UCSD-AML1 (cell line): ENCODE data around the gene IKBKE.
"Not testable (repeated sequence)": the region's sequence is repeated elsewhere in the genome, so short reads cannot be mapped to it uniquely, and the experiment has no call there.

Source experiments
- DNase-seq: peaks from one replicate; lab custom pipeline; 2025; ENCODE audit not compliant: unreplicated experiment; lab: John Stamatoyannopoulos, UW

The IKBKE gene

DNA sequence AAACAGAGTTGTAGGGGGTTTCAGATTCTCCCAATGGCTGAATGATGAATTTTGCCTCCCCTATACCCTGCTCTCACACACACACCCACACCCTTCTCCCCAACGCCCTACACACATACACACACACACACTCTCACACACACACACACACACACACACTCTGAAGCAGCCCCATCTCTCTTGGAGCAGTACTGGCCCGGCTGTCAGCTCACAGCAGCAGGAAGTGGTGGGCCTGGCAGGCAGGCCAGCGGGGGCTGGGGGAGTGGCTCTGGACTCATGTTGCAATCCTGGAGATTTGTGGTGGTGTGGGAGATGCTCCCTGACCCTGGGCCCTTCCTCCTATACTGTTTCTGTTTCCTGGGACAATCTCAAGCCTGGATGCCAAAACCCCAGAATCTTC, 2.2 kb downstream of the IKBKE start:
- peak; percentile 85 for DNase-seq

DNA sequence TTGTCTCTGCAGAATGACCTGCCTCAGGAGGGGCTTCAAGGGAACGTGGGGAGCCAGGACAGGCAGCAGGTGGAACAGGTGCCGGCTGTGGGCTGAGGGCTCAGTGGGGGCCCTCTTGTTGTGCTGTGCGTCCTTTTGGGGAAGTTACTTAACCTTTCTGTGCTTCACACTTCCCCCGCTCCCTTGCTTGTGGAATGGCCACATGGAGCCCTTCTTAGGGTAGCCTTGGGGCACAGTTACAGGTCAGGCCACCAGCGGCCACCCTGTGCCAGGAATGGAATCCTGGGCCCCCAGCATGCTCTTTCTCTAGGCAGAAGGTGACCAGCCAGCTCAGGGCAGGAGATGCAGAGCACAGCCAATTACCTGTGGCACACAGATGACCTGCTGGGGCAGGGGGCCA, 2.6 kb downstream of the IKBKE start:
- no peak for DNase-seq

DNA sequence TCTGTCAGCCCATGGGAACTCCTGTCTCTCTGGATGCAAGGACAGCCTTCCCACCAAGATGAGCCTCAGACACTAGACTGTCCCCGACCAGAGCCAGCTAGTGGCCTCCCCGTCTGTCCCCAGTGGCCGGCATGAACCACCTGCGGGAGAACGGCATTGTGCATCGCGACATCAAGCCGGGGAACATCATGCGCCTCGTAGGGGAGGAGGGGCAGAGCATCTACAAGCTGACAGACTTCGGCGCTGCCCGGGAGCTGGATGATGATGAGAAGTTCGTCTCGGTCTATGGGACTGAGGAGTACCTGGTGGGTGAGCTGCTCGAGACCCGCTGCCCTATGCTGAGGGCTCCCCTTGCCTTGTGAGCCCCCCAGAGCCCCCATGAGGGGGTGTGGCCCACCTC, 5.8 kb downstream of the IKBKE start:
- DNase-seq: no peak

DNA sequence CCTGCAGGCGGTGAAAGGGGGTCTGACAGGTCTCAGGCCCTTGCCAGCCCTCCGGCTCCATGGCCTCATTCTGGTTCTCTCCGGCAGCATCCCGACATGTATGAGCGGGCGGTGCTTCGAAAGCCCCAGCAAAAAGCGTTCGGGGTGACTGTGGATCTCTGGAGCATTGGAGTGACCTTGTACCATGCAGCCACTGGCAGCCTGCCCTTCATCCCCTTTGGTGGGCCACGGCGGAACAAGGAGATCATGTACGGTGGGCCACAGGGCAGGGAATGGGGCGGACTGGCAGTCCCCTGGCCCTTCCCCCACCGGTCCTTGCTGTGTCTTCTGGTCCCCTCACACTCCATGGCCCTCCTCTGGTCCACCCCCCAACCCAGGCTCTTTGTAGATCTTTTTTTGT, 6.3 kb downstream of the IKBKE start:
- no peak for DNase-seq

DNA sequence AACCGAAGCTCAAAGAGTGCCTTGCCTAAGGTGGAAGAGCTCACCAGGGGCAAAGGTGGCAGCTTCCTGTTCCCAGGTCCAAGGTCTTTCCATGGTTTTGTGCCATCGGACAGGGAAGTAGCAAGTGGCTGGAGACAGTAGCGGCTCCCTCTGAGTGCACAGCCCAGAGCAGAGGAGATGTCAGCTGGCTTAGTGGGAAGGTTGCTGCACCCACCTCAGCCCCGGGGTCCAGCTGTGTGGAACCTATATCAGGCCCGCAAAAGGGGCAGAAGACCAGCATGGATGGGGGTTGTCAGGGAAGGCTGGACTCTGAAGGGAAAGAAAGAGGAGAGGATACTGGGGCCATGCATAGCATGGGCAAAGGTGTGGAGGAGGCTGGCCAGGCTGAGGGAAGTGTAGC, 6.8 kb downstream of the IKBKE start:
- DNase-seq: no peak

DNA sequence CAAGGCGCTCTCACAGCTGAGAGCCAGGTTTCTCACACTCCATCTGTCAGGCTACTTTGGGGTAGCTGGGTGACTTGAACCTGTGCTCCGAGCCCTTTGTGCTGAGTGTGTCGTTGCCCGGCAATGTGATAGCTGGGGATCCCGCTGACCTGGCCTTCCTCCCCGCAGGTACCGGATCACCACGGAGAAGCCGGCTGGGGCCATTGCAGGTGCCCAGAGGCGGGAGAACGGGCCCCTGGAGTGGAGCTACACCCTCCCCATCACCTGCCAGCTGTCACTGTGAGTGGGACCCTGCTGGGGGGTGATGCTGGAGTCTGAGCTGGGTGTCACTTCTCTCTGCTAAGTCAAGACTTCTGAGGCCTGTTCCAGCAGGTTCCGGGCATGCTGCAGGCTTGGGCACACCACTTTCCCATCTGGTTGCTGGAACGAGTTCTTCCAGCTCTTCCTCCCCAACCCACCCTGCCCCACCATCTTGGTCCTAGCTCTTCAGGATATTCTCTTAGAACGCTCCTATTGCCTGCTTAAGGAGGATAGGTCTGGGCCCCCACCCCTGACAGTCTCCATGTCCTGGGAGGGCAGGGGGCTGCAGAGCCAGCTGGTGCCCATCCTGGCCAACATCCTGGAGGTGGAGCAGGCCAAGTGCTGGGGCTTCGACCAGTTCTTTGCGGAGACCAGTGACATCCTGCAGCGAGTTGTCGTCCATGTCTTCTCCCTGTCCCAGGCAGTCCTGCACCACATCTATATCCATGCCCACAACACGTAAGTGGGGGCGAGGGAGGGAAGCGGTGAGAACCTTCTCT, 7.5 kb downstream of the IKBKE start:
- no peak for DNase-seq

DNA sequence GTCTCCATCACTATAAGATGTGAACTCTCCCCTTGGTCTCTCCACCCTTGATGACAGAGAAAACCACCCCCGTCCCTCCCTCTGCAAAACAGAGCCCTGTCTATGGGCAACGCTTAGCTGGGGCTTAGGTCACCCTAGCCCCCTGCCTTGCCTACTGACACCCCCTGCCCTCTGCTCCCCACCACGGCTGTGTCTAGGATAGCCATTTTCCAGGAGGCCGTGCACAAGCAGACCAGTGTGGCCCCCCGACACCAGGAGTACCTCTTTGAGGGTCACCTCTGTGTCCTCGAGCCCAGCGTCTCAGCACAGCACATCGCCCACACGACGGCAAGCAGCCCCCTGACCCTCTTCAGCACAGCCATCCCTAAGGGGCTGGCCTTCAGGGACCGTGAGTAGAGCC, 8.5 kb downstream of the IKBKE start:
- no peak for DNase-seq

DNA sequence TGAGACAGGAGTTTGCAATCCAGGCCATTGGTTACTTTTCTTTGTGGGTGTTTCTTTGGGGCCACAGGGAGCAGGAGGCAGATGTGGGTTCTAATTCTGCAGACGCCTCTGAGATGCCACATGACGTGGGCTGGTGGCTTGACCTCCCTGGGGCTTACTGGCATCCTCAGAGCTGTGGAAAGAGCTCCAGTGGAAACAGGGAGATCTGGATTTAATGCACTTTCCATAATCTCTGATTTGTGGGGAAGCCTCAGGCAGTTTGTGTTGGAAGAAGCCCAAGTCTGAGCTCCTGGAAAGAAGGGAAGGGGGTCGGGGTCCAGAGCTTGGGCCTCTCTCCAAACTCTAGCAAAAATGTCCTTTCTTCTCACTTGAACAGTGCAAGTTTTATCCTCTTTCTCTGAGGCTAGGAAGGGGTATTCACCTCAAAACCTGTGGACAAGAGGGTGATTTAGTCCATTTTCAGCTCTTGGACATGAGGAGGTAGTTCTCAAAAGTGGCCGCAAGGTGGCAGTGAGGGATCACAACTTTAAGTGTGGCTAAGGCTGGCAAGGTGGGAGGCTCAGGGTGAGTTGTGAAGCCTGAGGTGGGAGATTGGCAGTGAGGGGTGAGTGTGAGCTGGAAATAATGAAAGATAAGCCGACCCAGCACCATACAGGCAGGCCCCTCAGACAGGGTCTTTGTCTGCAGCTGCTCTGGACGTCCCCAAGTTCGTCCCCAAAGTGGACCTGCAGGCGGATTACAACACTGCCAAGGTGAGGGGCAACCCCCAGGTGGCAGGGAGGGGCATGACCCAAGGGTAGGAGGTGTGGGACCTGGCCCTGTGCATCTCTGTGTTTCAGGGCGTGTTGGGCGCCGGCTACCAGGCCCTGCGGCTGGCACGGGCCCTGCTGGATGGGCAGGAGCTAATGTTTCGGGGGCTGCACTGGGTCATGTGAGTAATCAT, 9.2 kb downstream of the IKBKE start:
- DNase-seq: peak; percentile 60

DNA sequence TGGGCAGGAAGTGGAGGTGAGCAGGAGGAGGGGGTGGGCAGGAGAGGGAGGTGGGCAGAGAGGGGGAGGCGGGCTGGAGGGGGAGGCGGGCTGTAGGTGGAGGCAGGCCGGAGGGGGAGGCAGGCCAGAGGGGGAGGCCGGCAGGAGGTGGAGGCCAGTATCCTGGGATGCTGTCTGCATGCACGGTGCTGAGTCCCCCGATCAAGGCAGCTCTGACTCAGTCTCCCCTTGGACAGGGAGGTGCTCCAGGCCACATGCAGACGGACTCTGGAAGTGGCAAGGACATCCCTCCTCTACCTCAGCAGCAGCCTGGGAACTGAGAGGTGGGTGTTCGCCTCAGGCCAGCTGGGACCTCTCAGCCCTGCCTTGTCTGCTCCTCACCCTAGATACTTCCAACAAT, 9.9 kb downstream of the IKBKE start:
- DNase-seq: no peak

DNA sequence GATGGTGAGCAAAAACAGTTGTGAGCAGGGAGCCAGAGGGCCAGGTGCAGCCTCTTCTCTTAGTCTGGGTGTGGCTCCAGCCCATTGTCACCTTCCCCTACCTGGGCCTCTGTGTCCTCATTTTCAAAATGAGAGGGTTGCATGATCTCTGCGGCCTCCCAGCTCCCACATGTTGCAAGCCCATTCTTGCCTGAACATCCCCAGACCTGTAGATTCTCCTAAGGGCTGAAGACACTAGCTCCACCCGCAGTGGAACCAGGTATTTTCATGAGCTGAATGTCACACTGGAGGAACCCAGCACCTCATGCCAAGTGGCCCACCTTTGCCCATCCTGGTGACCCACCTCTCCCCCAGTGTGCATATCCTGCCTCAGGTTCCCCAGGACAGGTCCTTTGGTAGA, 12.3 kb downstream of the IKBKE start:
- DNase-seq: no peak

DNA sequence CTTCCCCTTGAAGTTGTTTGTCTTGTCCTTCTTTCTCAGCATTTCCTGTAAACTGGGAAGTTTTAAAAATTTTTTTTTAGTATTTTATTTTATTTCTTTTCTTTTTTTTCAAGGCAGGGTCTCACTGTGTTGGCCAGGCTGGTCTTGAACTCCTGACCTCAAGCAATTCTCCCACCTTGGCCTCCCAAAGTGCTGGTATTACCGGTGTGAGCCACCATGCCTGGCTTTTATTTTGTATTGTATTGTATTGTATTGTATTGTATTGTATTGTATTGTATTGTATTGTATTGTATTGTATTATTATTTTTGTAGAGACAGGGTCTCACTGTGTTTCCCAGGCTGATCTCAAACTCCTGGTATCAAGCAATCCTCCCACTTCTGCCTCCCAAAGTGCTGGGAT, 13.6 kb downstream of the IKBKE start:
- not testable (repeated sequence) for DNase-seq

DNA sequence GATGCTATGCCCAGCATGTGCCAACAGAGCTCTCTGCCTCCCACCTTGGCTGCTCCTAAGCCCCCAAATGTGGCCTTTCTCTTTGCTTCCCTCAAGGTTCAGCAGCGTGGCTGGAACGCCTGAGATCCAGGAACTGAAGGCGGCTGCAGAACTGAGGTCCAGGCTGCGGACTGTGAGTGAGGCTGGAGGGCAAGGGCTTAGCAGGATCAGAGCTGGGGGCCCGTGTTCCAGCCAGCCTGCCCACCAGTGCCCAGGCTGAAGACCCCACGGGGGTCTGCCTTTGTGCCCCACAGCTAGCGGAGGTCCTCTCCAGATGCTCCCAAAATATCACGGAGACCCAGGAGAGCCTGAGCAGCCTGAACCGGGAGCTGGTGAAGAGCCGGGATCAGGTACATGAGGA, 14.6 kb downstream of the IKBKE start:
- no peak for DNase-seq

DNA sequence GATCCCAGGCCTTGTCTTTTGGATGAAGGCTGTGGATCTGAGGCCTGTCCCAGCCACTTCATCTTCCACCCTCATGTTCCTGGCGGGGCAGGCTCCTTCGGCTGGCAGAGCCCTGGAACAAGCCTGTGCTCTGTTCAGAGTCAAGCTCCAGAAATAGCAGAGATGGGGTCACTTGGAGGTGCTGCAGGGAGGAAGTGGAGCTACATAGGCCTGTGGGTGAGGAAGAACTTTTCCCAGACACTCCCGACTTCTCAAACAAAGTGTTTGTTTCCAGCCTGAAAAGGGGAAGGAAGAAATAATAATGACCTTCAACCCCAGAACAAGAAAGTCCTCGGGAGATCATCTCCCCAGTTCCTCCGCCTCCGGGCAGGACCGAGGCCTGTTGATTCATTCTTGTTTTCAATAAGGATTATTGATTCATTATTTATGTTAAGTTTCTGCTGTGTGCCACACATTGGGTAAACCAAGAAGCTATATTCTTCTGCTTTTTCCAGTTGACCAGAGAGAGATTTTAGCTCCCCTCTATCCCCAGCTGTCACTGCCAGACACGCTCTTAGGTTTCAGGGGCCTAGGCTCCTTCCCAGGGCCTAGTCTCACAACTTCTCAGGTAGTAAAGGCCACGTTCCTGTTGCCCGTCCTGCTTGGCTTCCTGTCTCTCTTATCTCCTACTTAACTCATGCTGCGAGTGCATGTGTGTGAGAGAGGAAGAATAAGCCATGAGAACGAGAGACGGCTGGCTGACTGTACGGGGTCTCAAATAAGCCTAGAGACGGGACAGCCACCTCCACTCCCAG, 16.9 kb downstream of the IKBKE start:
- DNase-seq: no peak

DNA sequence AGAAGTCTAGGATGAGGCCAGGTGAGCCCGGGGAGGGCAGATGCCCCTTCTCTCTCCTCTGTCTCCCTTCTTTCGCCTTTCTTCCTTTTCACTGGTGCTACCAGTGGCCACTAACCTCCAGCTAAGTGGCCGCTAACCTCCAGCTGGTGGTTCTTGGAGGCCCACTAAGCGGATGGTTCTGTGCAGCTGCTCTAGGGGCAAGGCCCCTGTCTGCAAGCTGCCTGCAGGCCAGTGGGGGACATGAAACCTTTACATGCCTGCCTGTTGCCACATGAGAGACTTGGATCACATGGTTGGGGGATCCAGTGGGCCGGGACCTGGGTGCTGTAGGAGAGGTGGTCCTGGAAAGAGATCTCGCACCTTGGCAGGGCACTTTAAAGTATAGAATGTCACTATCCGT, 17.7 kb downstream of the IKBKE start:
- no peak for DNase-seq

DNA sequence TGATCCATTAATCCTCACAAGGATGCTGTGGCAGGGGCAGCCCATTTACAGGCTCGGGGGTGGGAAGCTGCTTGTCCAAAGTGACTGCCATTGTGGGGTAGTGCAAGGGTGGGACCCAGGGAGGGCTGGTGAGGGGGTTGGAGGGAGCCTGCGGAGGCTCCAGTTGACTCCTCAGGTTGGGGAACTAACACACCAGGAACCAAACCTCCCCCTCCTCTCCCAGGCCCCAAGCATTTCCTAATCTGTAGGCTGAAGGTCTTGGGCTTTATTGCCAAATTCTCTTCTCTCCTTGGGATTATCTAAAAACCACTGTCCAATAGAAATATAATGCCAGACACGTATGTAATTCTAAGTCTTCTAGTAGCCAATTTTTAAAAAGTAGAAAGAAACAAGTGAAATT, 18.2 kb downstream of the IKBKE start:
- DNase-seq: no peak

DNA sequence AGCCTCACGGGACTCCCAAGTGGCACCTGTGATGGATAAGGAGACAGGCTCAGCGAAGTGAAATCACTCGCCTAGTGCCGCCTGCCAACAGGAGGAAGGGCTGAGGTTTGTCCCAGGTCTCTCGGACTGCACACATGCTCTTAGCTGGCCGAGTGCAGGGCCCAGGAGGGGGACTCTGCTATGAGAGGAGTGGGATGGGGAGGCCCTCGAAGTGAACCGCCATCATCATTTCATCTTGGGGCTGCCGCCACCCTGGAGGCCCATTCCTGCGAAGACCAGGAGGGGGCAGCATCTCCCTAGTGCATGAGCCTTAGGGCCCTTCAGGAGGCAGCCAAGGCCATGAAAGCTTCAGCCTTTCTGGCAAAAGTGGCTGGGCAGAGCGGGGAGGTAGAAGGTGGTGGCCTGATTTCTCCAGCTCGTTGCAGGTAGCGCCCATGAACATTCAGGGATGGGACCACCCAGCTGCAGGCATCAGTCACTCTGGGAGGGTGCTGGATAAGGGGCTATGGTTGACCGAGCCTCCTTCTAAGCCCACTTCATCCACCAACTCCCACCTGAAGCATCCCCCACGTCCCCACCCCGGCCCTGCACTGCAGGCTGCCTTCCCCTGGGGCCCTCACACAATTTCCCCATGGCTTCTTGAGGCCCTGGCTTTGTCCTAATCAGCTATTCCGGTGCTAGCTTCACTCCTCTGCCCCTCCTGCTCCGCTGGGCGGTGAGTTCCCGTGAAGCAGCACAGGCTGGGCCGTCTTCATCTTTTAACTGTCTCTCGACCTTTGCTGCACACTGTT, 19.9 kb downstream of the IKBKE start:
- peak; percentile 73 for DNase-seq

DNA sequence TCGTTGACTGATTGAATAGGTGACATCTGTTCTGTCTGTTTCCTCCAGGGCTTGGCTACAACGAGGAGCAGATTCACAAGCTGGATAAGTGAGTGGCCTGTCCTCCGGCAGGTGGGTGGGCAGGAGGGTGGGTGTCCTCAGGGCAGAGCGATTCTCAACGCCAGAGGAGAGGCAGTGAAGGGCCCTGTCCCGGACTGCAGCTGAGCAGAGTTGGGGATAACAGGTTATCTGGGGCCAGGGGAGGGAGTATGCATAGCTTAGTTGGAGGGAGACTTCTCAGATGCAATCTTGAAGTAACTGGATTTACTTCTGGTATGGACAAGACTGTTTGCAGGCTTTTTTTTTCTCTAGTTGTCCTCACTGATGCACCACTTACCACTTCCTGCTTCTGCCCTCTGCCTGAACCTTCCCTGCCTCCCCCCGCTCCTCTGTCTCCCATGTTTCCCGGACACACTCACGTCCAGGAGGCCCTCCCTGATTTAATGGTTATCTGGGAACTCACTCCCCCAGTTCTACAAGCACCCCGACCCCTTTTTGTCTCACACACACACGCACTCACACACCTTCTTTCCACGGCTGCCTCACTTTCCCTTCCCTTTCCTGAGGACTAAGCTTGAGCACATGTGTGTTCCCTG, 20.6 kb downstream of the IKBKE start:
- no peak for DNase-seq

DNA sequence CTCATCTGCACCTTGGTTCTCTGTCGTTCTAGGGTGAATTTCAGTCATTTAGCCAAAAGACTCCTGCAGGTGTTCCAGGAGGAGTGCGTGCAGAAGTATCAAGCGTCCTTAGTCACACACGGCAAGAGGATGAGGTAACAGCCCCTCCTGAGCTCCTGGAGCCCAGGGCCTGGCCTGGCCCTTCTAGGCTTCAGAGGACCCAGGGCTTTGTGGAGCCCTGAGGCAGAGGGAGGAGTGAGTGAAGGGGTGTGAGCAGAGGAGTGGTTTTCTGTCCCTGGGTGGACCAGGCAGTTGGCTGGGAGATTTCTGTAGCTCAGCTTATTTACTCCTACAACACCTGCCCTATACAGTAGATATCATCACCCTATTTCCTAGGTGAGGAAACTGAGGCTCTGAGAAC, 21.3 kb downstream of the IKBKE start:
- DNase-seq: no peak

DNA sequence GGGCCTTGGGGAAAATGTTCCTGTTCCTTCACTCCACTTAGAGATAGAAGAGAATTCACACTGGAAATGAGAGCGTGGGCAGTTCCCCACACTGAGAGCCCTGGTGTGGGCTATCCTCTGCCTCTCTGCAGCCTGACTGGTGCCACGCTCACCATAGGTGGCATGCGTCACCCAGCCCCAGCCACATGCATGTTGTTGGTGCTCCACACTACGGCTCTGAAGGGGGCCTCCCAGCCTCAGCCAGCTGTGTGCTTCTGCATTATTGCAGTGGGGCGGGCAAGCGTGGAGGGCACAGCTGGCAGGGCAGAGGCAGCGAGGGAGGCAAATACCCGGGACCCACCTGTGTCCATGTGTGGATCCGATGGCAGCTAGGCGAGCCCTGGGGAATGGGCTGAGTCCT, 22.3 kb downstream of the IKBKE start:
- no peak for DNase-seq

DNA sequence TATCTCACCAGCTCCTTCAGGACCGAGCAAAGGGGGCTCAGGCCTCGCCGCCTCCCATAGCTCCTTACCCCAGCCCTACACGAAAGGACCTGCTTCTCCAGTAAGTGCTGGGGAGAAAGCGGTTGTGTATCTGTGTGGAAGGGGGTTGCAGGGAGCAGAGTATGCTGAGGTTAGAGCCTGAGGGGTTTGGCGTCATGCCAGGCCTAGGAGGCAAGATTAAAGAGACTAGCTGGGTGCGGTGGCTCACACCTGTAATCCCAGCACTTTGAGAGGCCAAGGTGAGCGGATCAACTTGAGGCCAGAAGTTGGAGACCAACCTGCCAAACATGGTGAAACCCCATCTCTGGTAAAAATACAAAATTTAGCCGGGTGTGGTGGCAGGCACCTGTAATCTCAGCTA, 23.0 kb downstream of the IKBKE start:
- DNase-seq: no peak
